Stimulated activated CD8-positive, alpha-beta memory T cell treated with anti-CD3 and anti-CD28 coated beads, Interleukin-2, amount 100 ng/mL, for 48 hours (primary cell): ENCODE data around the gene NOTO.
"Not testable (repeated sequence)": the region's sequence is repeated elsewhere in the genome, so short reads cannot be mapped to it uniquely, and the experiment has no call there.

Experiments used
- DNase-seq, 2 donors: peaks; one replicate each; pipeline ENCODE4 v3.0.0-alpha.2; 2020; ENCODE audit warnings: low read depth in 2 of 2

NOTO gene, protein sequence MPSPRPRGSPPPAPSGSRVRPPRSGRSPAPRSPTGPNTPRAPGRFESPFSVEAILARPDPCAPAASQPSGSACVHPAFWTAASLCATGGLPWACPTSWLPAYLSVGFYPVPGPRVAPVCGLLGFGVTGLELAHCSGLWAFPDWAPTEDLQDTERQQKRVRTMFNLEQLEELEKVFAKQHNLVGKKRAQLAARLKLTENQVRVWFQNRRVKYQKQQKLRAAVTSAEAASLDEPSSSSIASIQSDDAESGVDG

DNA sequence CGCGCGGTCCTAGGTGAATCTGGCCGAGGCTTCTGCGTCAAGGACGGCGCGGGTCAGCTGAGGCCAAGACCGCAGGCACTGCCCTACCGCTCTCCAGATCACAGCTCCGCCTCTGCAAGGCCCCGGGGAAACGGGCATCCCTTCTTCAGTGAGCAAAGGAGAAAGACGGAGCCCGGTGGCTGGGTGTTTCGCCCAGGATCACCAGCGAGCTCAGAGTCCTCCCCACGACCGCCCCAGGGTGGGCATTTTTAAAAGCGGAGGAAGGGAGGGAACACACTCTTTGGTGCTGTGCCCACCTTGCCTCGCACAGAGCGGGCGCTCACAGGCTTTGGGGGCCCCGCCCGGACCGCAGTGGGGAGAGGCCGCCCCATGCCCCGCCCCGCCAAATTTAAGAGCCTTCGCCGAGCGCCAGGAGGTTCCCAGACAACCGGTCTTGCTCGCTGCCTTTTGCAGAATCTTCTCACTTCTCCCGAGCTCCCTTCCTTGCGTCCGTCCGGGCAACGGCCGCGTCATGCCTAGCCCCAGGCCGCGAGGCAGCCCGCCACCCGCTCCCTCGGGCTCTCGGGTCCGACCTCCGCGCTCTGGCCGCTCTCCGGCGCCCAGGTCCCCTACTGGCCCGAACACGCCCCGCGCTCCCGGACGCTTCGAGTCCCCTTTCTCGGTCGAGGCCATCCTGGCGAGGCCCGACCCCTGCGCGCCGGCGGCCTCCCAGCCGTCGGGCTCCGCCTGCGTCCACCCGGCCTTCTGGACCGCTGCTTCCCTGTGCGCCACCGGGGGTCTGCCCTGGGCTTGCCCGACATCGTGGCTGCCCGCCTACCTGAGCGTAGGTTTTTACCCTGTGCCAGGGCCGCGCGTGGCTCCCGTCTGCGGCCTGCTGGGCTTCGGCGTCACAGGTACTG, at the start of gene NOTO:
Gene NOTO, plus strand, starts transcription at position 419 of the 899 bp plus-strand sequence. Its CDS starts 93 bp downstream, at position 512.
- DNase-seq, result no peak

DNA sequence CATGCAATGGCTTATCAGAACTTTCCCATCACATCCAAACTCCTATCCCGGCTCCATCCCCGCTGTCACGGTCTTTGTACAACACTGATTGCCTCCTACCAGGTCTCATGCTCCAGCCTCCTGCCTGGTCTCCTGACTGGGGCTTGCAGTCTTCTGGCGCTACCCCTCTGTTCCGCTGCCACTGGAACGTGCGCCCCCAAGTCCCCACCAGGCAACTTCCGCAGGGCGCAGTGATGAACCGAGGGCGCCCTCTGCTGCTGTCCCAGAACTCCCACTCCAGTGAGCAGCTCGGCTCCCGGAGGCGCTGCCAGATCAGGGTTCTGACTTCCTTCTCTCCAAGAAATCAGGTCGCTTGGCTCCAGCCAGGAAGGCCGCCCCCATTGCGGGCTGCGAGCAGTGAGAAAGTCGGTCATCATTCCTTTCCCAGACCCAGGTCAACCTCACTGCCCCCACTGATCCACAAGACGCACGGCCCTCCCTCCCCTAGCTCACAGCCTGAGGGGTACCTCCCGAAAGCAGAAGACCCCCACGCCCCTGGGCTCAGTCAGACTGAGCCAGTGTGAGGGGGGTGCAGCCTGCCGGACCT, 45.7 kb upstream of the NOTO start:
- DNase-seq, result peak in 1 of 2 donors; percentile 37

DNA sequence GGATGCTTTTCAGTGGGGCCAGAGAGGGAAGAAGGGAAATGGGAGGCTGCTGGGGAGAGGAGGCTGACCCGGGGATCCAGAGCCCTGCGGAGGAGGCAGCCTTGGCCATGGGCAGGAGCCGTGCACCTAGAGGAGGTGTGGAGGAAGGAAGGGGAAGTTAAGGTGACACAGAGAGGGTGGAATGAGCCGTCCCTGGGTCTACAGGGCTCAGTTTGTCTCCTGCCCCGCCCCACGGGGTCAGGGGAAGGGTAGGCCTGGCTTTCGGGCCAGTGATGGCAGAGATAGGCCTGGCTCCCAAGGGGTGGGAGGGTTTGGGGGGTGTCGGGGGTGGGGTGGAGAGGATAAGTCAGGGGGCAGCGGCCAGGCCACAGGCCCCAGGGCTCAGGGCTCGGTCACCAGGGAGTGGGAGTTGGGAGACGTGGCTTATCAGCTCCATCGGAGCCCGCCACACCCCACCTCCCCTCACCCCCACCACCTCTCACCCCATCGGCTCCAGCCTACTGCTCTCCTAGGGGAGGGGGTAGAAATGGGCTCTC, 39.5 kb upstream of the NOTO start:
- DNase-seq, result no peak

DNA sequence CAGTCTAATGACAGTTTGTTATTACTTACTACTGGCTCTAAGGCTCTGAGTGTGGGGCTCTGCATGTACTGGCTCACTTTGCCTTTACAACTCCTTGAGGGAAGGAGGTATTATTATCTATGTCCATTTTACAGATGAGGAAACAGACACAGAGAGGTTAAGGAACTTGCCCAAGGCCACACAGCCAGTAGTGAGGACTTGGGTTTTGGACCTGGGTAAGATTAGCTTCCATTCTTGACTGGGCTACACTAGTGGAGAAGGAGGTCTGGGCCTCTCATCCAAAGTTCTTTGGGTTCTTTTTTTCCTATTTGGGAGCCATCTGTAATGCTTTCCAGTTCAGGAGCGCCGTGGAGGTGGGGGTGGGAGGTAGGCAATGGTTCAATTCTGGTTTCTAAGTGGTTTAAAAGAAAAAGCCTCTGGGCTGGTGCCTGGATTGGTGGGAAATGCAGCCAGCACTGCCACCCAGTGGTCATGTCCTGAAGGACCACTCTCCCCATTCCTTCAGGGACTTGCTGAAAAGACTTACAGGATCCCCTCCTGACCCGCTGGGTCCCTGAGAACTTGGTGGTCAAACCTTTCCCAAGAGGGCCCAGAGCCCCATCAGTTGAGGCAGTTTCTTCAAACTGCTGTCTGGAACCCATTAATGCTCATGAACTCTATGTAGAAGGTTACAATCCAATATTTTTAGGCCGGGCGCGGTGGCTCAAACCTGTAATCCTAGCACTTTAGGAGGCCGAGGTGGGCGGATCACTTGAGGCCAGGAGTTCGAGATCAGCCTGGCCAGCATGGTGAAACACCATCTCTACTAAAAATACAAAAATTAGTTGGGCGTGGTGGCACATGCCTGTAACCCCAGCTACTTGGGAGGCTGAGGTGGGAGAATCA, 38.6 kb upstream of the NOTO start:
- peak in 1 of 2 donors; percentile 49 for DNase-seq

DNA sequence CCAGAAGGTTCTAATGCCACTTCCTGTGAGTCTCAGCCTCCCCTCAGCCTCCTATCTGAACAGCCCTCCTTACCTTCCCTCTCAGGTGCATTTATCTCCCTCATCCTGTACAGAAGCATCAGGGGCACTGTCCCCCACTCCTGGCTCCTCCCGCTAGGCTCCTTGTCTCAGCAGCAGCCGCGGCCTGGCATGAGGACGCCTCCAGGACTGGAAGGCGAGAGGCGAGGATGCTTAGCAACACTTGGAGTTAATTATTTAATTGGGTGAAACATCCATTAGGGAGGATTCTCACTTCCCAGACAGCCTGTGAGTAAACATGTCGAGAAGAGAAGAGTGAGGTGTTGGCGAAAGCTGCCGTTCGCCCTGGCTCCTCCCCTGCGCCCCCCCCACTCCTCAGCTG, 36.4 kb upstream of the NOTO start:
- DNase-seq, result not testable (repeated sequence)

DNA sequence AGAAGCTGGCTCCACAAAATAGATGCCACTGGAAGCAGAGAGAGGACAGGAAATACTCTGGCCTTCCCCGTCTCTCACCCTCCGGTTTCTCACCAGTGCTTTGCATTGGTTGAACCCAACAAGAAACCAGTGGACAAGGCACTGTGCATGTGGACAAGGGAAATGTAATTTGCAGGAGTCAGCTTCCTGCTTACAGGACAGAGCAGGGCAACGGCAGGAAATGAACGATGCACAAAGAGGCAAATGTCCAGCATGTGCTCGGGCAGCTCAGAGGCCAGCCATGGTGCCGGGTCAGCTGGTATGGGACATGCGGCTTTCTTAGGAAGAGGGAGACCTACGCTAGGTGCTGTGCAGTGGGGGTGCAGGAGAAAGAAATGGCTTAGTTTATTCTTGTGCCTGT, 35.6 kb upstream of the NOTO start:
- not testable (repeated sequence) for DNase-seq

DNA sequence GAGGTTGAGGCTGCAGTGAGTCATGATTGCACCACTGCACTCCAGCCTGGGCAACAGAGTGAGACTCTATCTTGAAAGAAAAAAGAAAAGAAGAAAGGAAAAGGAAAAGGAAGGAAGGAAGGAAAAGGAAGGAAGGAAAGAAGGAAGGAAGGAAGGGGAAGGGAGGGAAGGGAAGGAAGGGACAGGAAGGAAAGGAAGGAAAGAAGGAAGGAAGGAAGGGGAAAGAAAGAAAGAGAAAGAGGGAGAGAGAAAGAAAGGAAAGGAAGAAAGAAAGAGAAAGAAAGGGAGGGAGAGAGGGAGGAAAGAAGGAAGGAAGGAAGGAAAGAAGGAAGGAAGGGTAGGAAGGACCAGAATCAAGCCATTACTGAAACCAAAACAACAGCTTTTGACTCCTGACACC, 34.0 kb upstream of the NOTO start:
- DNase-seq, result not testable (repeated sequence)

DNA sequence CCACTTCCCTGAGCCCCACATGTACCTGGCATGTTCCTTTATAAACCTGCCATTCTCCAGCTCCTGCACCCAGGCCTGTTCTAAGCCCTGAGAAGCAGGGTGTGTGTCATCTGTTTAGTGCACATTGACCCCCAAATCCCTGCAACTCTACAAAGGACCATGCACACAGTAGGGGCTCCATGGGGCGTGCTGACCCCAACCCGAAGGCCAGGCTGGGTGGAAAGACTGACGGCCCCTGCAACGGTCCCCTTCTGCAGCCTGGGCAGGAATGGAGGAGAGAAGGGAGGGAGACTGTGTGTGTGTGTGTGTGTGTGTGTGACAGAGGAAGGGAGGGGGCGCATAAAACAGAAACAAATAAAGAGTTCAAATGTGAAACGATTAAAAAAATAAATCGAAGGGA, 32.0 kb upstream of the NOTO start:
- not testable (repeated sequence) for DNase-seq

DNA sequence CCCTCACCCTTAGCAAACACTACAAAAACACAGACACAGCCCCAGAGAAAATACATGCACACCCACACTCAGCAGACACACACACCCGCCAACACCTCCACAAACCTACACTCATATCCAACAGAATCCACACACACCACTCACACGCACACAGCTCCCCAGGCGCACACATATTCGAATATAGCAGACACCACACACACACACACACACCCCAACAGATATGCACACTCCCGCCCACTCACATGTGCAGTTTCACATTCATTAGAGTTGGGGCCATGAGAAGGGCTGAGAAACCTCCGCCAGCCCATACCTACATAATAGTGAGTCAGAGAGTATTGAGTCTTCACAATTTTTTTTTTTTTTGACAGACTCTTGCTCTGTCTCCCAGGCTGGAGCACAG, 29.4 kb upstream of the NOTO start:
- DNase-seq, result peak in 1 of 2 donors; percentile 43

DNA sequence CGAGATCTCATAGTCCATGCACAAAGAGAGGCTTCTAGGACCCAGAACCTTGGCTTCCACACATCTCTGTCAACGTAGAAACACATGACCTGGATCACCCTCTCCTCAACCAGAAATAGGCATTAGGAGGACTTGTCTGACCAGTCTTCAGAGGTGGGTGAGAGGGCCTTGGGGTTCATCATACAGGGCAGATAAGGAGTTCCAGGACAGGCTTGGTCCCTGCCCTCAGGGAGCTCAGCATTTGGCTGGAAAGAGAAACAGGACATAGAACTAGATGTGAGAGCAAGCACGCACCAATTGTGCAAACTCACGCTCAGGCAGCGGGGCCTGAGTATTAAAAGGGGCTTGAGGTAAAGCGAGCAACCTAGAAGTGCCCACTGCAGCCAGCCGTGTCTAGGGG, 28.6 kb upstream of the NOTO start:
- DNase-seq, result no peak

DNA sequence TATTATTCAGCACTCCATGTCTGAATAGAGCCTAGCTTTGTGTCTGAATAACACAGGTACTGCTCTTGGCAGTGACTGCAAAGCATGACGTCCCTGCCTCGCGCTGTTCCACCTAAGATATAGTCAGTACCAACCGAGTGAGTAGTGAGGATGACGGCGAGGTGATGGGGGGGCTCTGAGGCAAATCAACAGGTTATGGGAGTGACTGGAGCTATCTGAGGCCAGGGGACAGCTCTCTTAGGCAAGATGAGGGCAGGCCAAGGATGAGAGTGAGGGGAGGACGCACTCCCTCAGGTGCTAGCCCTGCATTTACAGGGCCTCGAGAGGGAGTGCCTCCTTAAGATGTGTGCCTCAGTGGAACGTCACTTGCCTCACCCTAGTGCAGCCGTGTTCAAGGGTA, 28.1 kb upstream of the NOTO start:
- DNase-seq, result no peak

DNA sequence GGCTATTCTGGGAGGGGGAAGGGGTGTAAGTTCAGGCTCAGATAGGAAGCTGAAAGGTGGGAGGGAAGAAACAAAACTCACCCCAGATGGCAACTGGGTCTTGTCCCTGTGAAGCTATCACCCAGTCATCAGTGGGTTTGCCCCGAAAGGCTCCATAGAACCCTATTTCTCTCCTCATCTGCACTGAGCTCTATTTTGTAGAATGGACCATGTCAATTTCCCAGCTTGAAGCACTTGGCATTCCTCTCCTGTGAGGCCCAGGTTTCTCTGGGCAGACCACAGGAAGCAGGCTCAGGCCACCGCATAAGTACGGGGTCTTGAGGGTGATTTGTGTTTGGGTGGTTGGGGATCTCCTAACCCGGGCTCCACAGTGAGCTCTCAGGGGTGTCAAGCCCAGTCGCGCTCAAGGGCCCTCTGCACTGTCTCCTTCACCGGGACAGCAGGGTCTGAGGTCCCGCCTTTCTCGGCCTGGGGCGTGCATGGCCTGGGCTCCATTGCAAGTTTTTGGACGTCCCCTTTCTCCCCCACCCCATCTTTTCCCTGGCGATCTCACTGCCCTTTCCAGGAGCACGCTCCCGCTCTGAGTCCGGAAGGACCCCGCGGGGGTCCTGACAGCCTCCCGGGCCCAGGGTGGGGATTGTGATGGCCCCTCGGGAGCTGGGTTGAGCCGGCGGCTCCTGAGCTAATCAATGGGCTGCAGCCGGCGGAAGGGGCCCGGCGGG, 27.3 kb upstream of the NOTO start:
- DNase-seq, result no peak

DNA sequence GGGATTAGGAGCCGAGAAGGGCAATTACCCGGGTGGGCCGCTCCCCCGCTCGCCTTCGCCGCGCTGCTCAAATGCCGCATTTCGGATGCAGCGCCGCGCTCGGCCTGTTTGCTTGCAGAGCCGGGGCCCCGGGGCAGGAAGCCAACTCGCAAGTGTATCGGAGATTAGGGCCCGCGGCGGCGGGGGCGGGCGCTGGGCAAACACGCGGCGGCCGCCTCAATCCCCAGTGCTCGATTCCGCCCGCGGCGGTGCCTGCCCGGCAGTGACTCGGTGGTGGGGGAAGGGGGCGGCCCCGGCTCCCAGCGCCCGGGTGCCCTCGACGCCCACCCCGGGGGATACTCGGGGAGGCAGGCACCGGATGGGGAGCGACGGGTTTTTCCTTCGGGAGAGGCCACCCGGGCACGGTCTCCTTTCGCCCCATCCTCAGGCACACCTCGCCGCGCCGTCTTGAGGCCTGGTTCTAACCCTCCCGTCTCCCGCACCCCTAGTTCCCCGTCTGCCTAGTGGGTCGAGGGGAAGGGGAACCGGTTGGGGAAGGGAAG, 26.6 kb upstream of the NOTO start:
- peak; percentile 58 to 69 for DNase-seq

DNA sequence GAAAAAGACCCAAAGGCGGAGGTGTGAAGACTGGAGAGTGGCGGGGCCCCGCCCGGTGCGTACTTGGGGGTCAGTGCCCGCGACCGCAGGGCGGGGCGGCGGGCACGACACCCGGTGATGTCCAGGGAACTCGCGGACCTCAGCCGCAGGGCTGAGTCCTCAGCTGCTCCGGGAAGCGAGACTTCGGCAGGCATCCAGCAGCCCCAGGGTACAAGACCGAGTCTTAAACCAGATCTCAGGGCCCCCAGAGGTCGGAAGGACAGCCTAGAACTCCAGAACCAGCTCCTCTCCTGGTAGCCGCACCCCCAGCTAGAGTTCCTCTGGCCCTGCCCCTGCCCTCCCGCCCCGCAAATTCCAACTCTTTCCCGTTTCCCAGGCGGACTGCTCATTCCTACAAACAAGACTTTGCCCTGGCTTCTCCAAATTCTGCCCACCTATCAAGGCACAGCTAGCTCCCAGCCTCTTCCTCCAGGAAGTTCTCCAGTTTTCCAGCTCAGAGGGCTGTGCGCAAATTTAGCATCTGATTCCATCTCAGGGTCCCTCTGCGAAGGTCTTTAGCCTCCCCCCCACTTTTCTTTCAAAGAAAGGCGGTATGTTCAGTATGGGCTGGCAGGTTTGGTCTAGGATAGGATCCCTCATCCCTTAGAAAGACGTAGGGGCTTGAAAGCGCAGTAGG, 26.0 kb upstream of the NOTO start:
- no peak for DNase-seq

DNA sequence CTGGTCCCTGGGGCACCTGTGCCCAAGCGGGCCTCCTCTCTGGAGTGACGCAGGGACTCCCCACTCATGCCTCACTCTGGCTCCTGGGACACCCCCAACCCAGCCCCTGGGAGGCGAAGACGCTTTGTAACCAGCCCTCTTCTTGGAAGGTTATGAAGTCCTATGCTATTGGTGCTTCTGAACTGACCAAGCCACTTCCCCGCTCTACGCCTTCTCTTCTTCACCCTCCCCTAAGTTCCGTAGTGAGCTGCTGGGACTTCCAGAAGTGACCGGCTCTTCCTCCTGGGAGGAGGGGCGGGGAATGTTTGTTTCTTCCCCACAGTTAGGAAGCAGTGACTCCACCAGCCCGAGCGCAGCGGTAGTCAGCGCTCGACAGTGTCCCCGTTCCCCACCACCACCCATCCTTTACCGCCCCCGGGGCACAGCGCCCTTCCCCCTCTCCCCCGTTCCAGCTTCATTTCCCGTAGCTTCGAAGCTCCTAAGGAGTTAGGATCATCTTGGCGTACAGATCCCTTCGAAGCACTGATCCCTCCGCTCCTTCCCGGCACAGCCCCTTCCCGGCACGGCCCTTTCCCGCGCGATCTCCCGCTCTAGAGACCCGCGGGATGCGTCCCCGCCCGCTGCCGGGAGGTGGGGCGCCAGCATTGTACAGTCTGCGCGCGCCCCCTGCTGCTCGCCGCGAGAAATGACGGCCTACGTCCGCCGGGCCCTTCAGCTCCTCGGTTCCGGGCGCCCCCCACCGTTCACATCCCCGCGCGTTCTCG, 25.3 kb upstream of the NOTO start:
- peak; percentile 85 to 87 for DNase-seq

DNA sequence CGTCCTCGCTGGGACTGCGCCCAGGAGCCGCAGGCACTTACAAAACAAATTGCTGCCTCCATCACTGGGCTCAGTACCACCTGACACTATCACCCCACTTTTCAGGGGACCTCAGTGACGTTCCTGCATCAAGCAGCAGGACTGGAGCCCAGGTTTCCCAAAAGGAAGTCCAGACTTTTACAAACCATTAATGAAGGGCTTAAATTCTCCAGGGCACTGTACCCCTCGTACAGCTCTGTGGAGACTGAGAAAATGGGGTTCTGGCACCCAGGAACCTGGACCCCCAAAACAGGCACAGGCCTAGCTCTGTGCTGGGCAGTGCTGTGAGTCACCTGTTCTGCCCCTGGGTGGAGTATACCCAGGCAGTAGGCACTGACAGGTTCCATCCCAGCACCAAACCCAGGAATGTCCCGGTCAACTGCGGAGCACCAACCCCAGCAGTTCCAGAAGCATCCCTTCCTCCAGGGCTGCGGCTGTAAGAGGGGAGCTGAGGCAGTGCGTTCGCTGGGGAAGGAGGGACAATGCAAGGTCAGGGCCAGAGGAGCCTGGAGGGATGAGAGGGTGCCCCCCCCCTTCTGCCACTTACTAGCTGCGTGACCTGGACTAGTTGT, 24.6 kb upstream of the NOTO start:
- DNase-seq, result no peak

DNA sequence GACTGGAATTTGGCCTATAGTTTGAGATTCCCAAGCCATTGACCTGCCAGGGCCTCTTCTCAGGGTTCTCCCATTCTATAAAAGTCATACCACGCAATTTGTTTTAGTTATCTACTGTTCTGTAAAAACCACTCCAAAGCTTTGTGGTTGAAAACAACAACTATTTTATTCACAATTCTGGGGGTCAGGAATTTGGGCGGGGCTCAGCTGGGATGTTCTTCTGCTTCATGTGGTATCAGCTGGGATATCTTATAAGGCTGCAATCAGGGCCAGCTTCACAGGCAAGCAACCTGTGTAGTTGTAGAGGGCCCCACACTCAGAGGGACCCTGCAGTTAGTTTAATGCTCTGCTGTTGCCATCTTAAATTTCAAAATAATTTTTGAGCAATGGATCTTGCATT, 16.4 kb upstream of the NOTO start:
- no peak for DNase-seq

DNA sequence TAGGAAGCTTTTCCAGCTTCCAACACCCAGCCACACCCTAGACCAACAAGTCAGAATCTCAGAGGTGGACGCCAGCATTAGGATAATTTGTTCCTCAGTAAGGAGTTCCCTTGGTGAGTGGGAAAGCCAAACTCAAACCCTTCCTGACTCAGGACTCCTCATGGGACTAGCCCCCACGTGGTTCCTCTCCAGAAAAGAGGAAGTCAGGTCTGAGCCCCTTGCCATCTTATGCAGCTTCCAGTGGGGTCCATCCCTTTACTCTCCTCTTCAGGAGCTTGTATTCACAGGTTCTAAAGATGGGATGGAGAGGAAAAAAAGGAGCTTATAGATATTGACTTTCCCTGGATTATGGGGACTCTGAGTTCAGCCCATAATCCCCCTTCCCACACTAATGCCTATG, 14.8 kb upstream of the NOTO start:
- no peak for DNase-seq

DNA sequence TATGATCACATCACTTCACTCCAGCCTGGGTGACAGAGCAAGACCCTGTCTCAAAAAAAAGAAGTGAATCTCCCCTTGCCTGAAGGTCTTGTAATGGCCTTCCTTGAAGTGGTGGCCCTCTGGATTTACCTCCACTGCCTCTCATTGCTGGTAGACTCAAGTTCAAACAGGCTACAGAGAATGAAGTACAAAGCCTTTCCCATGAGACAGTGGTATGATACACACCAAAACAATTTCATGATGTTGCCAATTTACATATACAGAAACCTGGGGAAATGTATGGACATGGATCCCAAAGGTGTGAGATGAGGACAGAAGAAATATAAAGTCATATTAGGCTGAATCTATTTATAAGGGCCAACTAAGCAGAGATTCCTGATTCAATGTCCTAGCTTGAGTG, 4.8 kb upstream of the NOTO start:
- DNase-seq, result no peak
